GM19395 (cell line): ENCODE results near the gene ITGA11.
A peak's percentile ranks its signal among the peaks of the same experiment; 100 is the strongest.

Experiments
- ATAC-seq: cut with Tn5 transposase; IDR thresholded peaks from one replicate; pipeline ENCODE4 v1.9.1; 2021; ENCODE audit warnings: mild to moderate bottlenecking, moderate library complexity; ENCODE audit not compliant: unreplicated experiment

Gene ITGA11

GRCh38 chr15:68298882-68299381 lies 133.0 kb downstream of the ITGA11 start:
- ATAC-seq = peak; percentile 85

- no peak for ATAC-seq
Observed at GRCh38 chr15:68298336-68298735, 133.6 kb downstream of the ITGA11 start.

- no peak for ATAC-seq
Observed at GRCh38 chr15:68295014-68295805, 136.8 kb downstream of the ITGA11 start.

GRCh38 chr15:68292967-68293366 lies 139.0 kb downstream of the ITGA11 start:
- ATAC-seq = no peak

GRCh38 chr15:68292157-68292781 lies 139.7 kb downstream of the ITGA11 start:
- ATAC-seq = no peak

GRCh38 chr15:68290715-68291114 lies 141.2 kb downstream of the ITGA11 start:
- no peak for ATAC-seq

GRCh38 chr15:68289621-68290352 lies 142.2 kb downstream of the ITGA11 start:
- ATAC-seq = no peak

GRCh38 chr15:68289057-68289456 lies 142.9 kb downstream of the ITGA11 start:
- ATAC-seq = no peak

GRCh38 chr15:68286256-68286655 lies 145.7 kb downstream of the ITGA11 start:
- ATAC-seq = no peak

GRCh38 chr15:68285259-68285980 lies 146.5 kb downstream of the ITGA11 start:
- ATAC-seq = no peak

- no peak for ATAC-seq
Observed at GRCh38 chr15:68284616-68285258, 147.2 kb downstream of the ITGA11 start.

- ATAC-seq = no peak
Observed at GRCh38 chr15:68283401-68283800, 148.6 kb downstream of the ITGA11 start.

GRCh38 chr15:68281008-68281407 lies 151.0 kb downstream of the ITGA11 start:
- ATAC-seq = no peak

- no peak for ATAC-seq
Observed at GRCh38 chr15:68279779-68280753, 151.9 kb downstream of the ITGA11 start.

- no peak for ATAC-seq
Observed at GRCh38 chr15:68278595-68279405, 153.2 kb downstream of the ITGA11 start.

- ATAC-seq = no peak
Observed at GRCh38 chr15:68278345-68278594, 153.7 kb downstream of the ITGA11 start.

GRCh38 chr15:68277603-68278344 lies 154.2 kb downstream of the ITGA11 start, which contains the start of gene FEM1B:
TSS of gene FEM1B (plus strand) at chr15:68277745. CDS start at chr15:68278418, 673 bp downstream.
- ATAC-seq = peak; percentile 74

- peak; percentile 29 for ATAC-seq
Observed at GRCh38 chr15:68277131-68277602, 154.8 kb downstream of the ITGA11 start.
